IPS-18a (cell line): ENCODE data around the gene FBF1.

Experiments
- H3K27ac ChIP-seq: one replicate; pipeline ENCODE4 v1.5.1; 2013; ENCODE audit warnings: low read length
- H3K27me3 ChIP-seq: one replicate; pipeline ENCODE4 v1.6.1; 2013; ENCODE audit warnings: mild to moderate bottlenecking, low read length; ENCODE audit not compliant: control insufficient read depth, insufficient read depth
- H3K36me3 ChIP-seq: one replicate; pipeline ENCODE4 v1.6.1; 2013; ENCODE audit warnings: low read depth, low read length; ENCODE audit not compliant: control insufficient read depth
- H3K4me1 ChIP-seq: one replicate; pipeline ENCODE4 v1.6.1; 2013; ENCODE audit warnings: low read depth, low read length; ENCODE audit not compliant: control insufficient read depth
- H3K4me3 ChIP-seq: one replicate; pipeline ENCODE4 v1.5.1; 2013; ENCODE audit warnings: low read length
- H3K9ac ChIP-seq: one replicate; pipeline ENCODE4 v1.6.1; 2013; ENCODE audit warnings: mild to moderate bottlenecking, low read length, moderate library complexity
- H3K9me3 ChIP-seq: one replicate; pipeline ENCODE4 v1.6.1; 2013; ENCODE audit warnings: low read depth, low read length; ENCODE audit not compliant: control insufficient read depth

Gene FBF1

GRCh38 chr17:75943491-75943890, 2.6 kb upstream of the FBF1 start:
- Histone ChIP-seq H3K27me3 (no peaks in the 10 kb centered on the region), H3K9me3 (no peaks in the 10 kb centered on the region), H3K4me3 (no peak overlapping the region), H3K9ac (no peak overlapping the region), H3K36me3 (peaks cover 24% of the 10 kb centered on the region), H3K4me1 (peaks cover 4% of the 10 kb centered on the region), H3K27ac (no peak overlapping the region)

GRCh38 chr17:75942473-75942872, 1.6 kb upstream of the FBF1 start:
- H3K27ac ChIP-seq: no peak overlapping the region
- H3K4me3 ChIP-seq: no peak overlapping the region
- H3K27me3 ChIP-seq: no peaks in the 10 kb centered on the region
- H3K36me3 ChIP-seq: peaks cover 16% of the 10 kb centered on the region
- no peaks in the 10 kb centered on the region for H3K9me3 ChIP-seq
- no peak overlapping the region for H3K9ac ChIP-seq
- H3K4me1 ChIP-seq: peaks cover 4% of the 10 kb centered on the region

GRCh38 chr17:75941442-75941819, 589 bp upstream of the FBF1 start:
- peaks cover 4% of the 10 kb centered on the region for H3K4me1 ChIP-seq
- no peak overlapping the region for H3K27ac ChIP-seq
- H3K27me3 ChIP-seq: no peaks in the 10 kb centered on the region
- peaks cover 12% of the 10 kb centered on the region for H3K36me3 ChIP-seq
- no peaks in the 10 kb centered on the region for H3K9me3 ChIP-seq
- H3K4me3 ChIP-seq: peak overlapping the region; percentile 81
- H3K9ac ChIP-seq: peak overlapping the region; percentile 55

GRCh38 chr17:75937652-75938051, 3.2 kb downstream of the FBF1 start:
- Histone ChIP-seq H3K27ac (no peak overlapping the region), H3K4me3 (no peak overlapping the region), H3K9me3 (no peaks in the 10 kb centered on the region), H3K4me1 (peaks cover 4% of the 10 kb centered on the region), H3K9ac (no peak overlapping the region), H3K27me3 (no peaks in the 10 kb centered on the region), H3K36me3 (no peaks in the 10 kb centered on the region)

GRCh38 chr17:75933808-75934207, 7.0 kb downstream of the FBF1 start:
- H3K4me1 ChIP-seq: no peaks in the 10 kb centered on the region
- no peaks in the 10 kb centered on the region for H3K27me3 ChIP-seq
- H3K9ac ChIP-seq: no peak overlapping the region
- no peaks in the 10 kb centered on the region for H3K36me3 ChIP-seq
- H3K9me3 ChIP-seq: no peaks in the 10 kb centered on the region
- H3K4me3 ChIP-seq: no peak overlapping the region
- no peak overlapping the region for H3K27ac ChIP-seq

GRCh38 chr17:75932852-75933251, 8.0 kb downstream of the FBF1 start:
- Histone ChIP-seq H3K4me1 (no peaks in the 10 kb centered on the region), H3K4me3 (no peak overlapping the region), H3K27me3 (no peaks in the 10 kb centered on the region), H3K9ac (no peak overlapping the region), H3K9me3 (no peaks in the 10 kb centered on the region), H3K36me3 (no peaks in the 10 kb centered on the region), H3K27ac (no peak overlapping the region)

- no peak overlapping the region for H3K4me3 ChIP-seq
- peaks cover under 1% of the 10 kb centered on the region for H3K36me3 ChIP-seq
- H3K27ac ChIP-seq: no peak overlapping the region
- no peaks in the 10 kb centered on the region for H3K4me1 ChIP-seq
- no peaks in the 10 kb centered on the region for H3K27me3 ChIP-seq
- no peak overlapping the region for H3K9ac ChIP-seq
- no peaks in the 10 kb centered on the region for H3K9me3 ChIP-seq
These were observed 9.8 kb downstream of the FBF1 start for GRCh38 chr17:75931062-75931461.

GRCh38 chr17:75927286-75927922, 13.4 kb downstream of the FBF1 start:
- no peaks in the 10 kb centered on the region for H3K9me3 ChIP-seq
- no peak overlapping the region for H3K9ac ChIP-seq
- no peaks in the 10 kb centered on the region for H3K4me1 ChIP-seq
- peaks cover 5% of the 10 kb centered on the region for H3K36me3 ChIP-seq
- no peak overlapping the region for H3K4me3 ChIP-seq
- no peak overlapping the region for H3K27ac ChIP-seq
- H3K27me3 ChIP-seq: no peaks in the 10 kb centered on the region

- no peak overlapping the region for H3K9ac ChIP-seq
- H3K36me3 ChIP-seq: peaks cover 5% of the 10 kb centered on the region
These were observed 14.4 kb downstream of the FBF1 start for GRCh38 chr17:75926456-75926855.

GRCh38 chr17:75925912-75926311, 14.9 kb downstream of the FBF1 start:
- H3K36me3 ChIP-seq: peaks cover 5% of the 10 kb centered on the region
- H3K9ac ChIP-seq: no peak overlapping the region
- no peaks in the 10 kb centered on the region for H3K9me3 ChIP-seq
- no peaks in the 10 kb centered on the region for H3K27me3 ChIP-seq
- no peak overlapping the region for H3K4me3 ChIP-seq
- no peaks in the 10 kb centered on the region for H3K4me1 ChIP-seq
- no peak overlapping the region for H3K27ac ChIP-seq

More at GRCh38 chr17:75926456-75926855, 14.4 kb downstream of the FBF1 start:
- no peak overlapping the region for H3K4me3 ChIP-seq
- no peaks in the 10 kb centered on the region for H3K9me3 ChIP-seq
- H3K27ac ChIP-seq: no peak overlapping the region
- no peaks in the 10 kb centered on the region for H3K4me1 ChIP-seq
- H3K27me3 ChIP-seq: no peaks in the 10 kb centered on the region

- peaks cover 5% of the 10 kb centered on the region for H3K36me3 ChIP-seq
- H3K27ac ChIP-seq: no peak overlapping the region
- no peaks in the 10 kb centered on the region for H3K27me3 ChIP-seq
- no peaks in the 10 kb centered on the region for H3K9me3 ChIP-seq
- no peak overlapping the region for H3K4me3 ChIP-seq
- H3K9ac ChIP-seq: no peak overlapping the region
- H3K4me1 ChIP-seq: no peaks in the 10 kb centered on the region
These were observed 15.7 kb downstream of the FBF1 start for GRCh38 chr17:75925103-75925502.
